ENCODE results near the gene PPIE.

DNA sequence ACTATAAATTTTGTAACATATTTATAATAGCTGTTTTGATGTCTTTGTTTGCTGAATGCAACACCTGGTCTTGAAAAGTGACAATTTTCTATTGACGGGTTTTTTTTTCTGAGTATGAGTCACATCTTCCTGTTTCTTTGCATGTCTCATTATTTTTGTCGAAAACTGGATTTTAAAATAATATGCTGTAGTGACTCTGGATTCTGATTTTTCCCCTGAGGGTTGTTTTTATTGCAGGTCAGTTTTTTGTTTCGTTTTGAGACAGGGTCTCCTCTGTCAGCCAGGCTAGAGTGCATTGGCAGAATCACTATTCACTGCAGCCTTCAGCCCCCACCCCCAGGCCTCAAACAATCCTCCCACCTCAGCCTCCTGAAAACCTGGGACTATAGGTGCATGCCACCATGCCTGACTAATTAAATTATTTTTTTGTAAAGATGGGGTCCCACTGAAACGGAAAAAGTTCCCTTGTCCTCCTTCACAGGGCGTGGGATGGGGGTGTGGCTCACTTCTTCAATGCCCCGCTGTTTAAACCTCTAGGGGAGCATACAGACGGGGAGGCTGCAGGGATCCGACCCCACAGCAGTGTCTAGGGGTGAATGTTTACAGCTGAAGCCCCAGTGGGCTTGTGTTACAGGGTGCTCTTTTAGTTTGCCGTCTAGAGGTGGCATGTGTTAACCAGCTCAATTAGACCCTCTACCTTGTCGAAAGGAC lies 11.3 kb upstream of the PPIE start:
- TF ChIP-seq EED (CRISPR knock-in tag; IDR thresholded peaks at IDR 0.05) (no peak), SNAI1 (CRISPR knock-in tag; IDR thresholded peaks at IDR 0.05; ENCODE audit: borderline replicate concordance) (no peak), POLR2A (IDR thresholded peaks at IDR 0.05; ENCODE audit: insufficient read depth in 1 of 2, low read depth in 2 of 2, low read length in 2 of 2) (no peak), RXRA (CRISPR knock-in tag; IDR thresholded peaks at IDR 0.05) (no peak), ZNF773 (CRISPR knock-in tag; IDR thresholded peaks at IDR 0.05; ENCODE audit: borderline replicate concordance) (no peak), RFX5 (IDR thresholded peaks at IDR 0.05; ENCODE audit: low read depth, low read length) (no peak)
- TF ChIP-seq, protein P1, sequence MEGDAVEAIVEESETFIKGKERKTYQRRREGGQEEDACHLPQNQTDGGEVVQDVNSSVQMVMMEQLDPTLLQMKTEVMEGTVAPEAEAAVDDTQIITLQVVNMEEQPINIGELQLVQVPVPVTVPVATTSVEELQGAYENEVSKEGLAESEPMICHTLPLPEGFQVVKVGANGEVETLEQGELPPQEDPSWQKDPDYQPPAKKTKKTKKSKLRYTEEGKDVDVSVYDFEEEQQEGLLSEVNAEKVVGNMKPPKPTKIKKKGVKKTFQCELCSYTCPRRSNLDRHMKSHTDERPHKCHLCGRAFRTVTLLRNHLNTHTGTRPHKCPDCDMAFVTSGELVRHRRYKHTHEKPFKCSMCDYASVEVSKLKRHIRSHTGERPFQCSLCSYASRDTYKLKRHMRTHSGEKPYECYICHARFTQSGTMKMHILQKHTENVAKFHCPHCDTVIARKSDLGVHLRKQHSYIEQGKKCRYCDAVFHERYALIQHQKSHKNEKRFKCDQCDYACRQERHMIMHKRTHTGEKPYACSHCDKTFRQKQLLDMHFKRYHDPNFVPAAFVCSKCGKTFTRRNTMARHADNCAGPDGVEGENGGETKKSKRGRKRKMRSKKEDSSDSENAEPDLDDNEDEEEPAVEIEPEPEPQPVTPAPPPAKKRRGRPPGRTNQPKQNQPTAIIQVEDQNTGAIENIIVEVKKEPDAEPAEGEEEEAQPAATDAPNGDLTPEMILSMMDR (CRISPR knock-in tag; IDR thresholded peaks at IDR 0.05): no peak
